Stimulated activated CD4-positive, alpha-beta T cell treated with anti-CD3 and anti-CD28 coated beads, TNF-alpha, amount 100 ng/mL, for 1 hour (primary cell): ENCODE data around the gene CCT7.

Source experiments
- DNase-seq, 3 donors: peaks; one replicate each; pipeline ENCODE4 v3.0.0-alpha.2; 2020; ENCODE audit warnings: low read depth in 3 of 3, low spot score in 1 of 3

CCT7 gene

GRCh38 chr2:73292316-73292905, 58.3 kb downstream of the CCT7 start:
- no peak for DNase-seq

- no peak for DNase-seq
Observed at GRCh38 chr2:73292906-73293533, 58.9 kb downstream of the CCT7 start.

DNA sequence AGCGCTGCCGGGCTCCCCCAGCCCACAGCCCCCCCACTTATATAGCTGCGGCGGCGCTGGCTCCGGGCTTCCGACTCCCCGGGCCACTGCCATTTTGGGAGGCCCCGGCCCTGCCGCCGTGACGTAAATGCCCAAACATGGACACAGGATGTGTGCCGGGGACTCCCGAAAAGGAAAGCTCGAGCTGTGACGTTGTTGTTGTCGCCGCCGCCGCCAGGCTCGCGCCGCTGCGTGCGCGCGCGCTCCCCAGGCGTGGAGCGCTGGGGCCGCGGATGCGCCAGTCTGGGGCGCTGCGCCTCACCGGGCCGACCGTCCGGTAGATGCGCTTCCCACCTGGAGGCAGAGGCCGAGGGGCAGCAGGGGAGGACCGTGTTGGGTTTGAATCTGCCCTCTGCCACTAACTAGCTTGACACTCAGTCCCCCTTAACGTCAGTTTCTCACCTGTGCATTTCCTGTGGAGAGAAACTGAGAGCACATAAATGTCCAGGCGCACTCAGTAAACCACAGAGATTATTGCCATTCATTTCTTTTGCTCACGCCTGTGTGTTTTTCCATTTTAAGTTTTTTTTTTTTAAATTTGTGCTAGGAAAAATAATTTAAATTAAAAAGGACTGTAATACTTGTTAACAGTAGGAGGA, 59.5 kb downstream of the CCT7 start, which contains the start of gene EGR4:
EGR4 (minus strand) TSS at position 15 of the 638 bp plus-strand sequence. CDS start 231 bp downstream, outside the sequence.
- peak; percentile 76 to 79 (median 77) for DNase-seq

GRCh38 chr2:73294239-73294638, 60.1 kb downstream of the CCT7 start:
- no peak for DNase-seq

- DNase-seq: no peak
Observed at GRCh38 chr2:73295751-73296400, 61.8 kb downstream of the CCT7 start.

DNA sequence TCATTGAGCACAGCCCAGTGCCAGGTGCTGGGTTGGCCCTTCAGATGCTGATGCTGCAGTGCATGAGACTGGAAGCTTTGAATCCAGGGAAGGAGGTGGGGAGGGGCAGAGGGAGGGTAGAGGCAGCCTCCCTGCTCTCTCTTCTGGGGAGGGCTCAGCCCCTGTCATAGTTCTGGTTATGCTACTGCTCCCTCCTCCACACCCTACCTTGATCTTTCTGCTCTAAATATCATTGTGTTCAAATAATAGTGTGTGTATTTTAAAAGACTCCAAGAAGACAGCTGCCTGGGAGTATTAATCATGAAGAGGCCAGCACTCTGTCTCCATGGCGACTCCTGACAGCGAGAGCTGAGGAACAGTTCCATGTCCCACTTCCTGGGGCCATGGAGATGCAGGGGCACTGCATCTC, 63.0 kb downstream of the CCT7 start:
- no peak for DNase-seq

DNA sequence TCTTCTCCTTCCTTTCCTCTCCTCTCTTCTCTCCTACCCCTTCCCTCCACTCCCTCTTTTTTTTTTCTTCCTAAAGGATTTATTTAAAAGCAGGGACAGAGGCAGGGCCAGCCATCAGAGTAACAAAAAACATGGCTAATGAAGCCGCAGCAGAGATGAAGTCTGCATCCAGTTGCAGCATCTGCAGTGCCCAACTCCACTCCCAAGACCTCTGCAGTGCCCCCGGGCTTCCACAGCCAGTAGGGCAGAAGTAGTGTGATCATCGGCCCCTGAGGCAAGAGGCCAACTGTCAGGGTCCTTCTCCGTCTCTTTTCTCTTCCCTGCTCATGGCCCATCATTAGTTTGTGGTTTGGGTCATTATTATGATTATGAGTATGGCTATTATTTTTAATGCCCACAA, 63.5 kb downstream of the CCT7 start:
- no peak for DNase-seq

DNA sequence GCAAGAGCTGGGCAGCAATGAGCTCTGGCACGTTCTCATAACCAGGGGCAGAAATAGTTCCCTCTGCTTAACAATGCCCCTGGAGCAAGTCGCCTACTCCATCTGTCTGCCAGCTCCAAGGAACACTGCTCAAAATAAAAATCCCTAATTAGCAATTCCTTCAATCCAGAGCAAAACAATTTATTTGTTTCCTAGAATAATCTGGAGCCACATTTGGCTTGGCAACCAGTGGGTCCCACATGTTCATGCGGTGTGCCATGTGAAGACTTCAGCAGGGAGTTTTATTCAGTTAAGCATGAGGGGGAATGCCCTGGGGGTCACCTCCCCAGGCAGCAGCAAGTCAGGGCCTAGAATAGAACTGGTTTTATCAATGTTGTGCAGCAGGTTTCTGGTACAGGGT, 66.8 kb downstream of the CCT7 start:
- no peak for DNase-seq

- DNase-seq: no peak
Observed at GRCh38 chr2:73301636-73302035, 67.5 kb downstream of the CCT7 start.
